Type B pancreatic cell (in vitro differentiated cells): ENCODE measurements around the gene ALMS1. TPM values are rescaled to one million over a fixed set of nuclear protein-coding genes. Genes with fewer than 3 reads are reported as not detected.

Experiments
- DNase-seq: peaks from one replicate; pipeline ENCODE4 v3.0.0; 2021; ENCODE audit warnings: mixed read lengths; ENCODE audit not compliant: unreplicated experiment; ENCODE audit errors: extremely low spot score
- H3K27ac Mint-ChIP-seq: 2 replicates; pipeline ENCODE4 v1.8.0; 2021; ENCODE audit warnings: mild to moderate bottlenecking, mixed read lengths
- H3K27me3 Mint-ChIP-seq: 2 replicates; pipeline ENCODE4 v1.8.0; 2021; ENCODE audit warnings: mixed read lengths
- H3K36me3 Mint-ChIP-seq: 2 replicates; pipeline ENCODE4 v1.8.0; 2021; ENCODE audit warnings: mixed read lengths
- H3K4me1 Mint-ChIP-seq: one replicate; pipeline ENCODE4 v1.8.0; 2021; ENCODE audit warnings: mixed read lengths; ENCODE audit not compliant: unreplicated experiment
- H3K4me3 Mint-ChIP-seq: 2 replicates; pipeline ENCODE4 v1.8.0; 2021; ENCODE audit warnings: mild to moderate bottlenecking, mixed read lengths
- H3K9me3 Mint-ChIP-seq: 2 replicates; pipeline ENCODE4 v1.8.0; 2021; ENCODE audit warnings: mixed read lengths
- total RNA-seq: library from RNA; stranded (reverse); gene quantifications from 2 replicates; pipeline ENCODE4 v1.2.1, GENCODE V29; 2021; ENCODE audit warnings: low replicate concordance
- TF ChIP-seq, protein P1 (sequence below): fragments of 200-600 bp; sonication (generic); conservative IDR thresholded peaks from 2 replicates; pipeline ENCODE4 v1.5.0; 2021; ENCODE audit warnings: antibody characterized with exemption, mild to moderate bottlenecking

Gene ALMS1
- total RNA-seq, 1 donor from 2014 or later, result 30.4 TPM

DNA sequence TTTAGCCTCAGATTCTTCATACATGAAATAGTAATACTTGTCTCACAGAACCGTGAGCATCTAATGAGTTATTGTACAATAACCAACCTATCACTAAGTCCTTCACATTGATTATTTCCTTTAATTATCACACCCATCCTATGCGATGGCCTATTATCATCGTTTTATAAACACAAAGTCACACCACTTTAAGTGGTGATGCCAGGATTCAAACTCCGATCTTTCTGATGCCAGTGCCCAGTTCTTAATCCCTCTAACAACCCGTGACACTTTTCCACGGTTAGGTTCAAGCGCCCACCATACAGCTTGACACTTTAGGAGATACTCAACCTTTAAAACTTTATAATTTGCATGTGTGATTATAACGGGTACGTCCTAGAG is 523 bp upstream of the ALMS1 start:
- TF ChIP-seq, protein P1, sequence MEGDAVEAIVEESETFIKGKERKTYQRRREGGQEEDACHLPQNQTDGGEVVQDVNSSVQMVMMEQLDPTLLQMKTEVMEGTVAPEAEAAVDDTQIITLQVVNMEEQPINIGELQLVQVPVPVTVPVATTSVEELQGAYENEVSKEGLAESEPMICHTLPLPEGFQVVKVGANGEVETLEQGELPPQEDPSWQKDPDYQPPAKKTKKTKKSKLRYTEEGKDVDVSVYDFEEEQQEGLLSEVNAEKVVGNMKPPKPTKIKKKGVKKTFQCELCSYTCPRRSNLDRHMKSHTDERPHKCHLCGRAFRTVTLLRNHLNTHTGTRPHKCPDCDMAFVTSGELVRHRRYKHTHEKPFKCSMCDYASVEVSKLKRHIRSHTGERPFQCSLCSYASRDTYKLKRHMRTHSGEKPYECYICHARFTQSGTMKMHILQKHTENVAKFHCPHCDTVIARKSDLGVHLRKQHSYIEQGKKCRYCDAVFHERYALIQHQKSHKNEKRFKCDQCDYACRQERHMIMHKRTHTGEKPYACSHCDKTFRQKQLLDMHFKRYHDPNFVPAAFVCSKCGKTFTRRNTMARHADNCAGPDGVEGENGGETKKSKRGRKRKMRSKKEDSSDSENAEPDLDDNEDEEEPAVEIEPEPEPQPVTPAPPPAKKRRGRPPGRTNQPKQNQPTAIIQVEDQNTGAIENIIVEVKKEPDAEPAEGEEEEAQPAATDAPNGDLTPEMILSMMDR, result no peak
- no peak for DNase-seq
- peak overlapping the region; percentile 88 for H3K27ac Mint-ChIP-seq
- peaks cover 7% of the 10 kb centered on the region for H3K9me3 Mint-ChIP-seq
- peaks cover 23% of the 10 kb centered on the region for H3K4me1 Mint-ChIP-seq
- H3K27me3 Mint-ChIP-seq, result peaks cover 43% of the 10 kb centered on the region
- peak overlapping the region; percentile 96 for H3K4me3 Mint-ChIP-seq
- H3K36me3 Mint-ChIP-seq, result peaks cover 9% of the 10 kb centered on the region

DNA sequence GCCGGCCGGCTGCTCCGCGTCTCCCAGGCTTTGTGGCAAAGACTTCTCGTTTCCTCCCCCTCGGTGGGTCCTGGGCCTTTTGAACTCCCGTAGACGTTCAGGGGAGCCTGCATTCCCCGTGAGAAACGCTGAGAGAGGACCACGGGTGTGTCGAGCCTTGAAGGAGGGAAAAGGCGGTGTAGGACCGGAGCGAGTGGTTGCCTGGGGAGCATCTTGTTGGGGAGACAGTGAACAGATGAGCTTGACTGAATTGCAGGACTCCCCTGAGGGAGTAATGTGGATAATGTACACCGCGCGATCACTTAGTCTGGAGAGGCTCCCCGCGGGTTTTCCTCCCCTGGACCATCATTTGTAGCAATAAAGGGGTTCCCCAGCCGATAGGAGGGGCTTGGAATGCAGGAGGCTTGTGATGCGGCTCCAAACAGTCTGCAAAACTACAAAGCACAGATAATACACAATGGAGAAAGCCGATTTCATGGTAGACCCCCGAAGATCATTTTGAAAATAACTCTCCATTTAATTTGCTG is 769 bp downstream of the ALMS1 start:
- peaks cover 7% of the 10 kb centered on the region for H3K9me3 Mint-ChIP-seq
- TF ChIP-seq, protein P1, result peak; percentile 6
- H3K36me3 Mint-ChIP-seq, result peaks cover 12% of the 10 kb centered on the region
- peak overlapping the region; percentile 96 for H3K4me3 Mint-ChIP-seq
- no peak for DNase-seq
- H3K27me3 Mint-ChIP-seq, result peaks cover 30% of the 10 kb centered on the region
- peaks cover 23% of the 10 kb centered on the region for H3K4me1 Mint-ChIP-seq
- H3K27ac Mint-ChIP-seq, result peak overlapping the region; percentile 88

DNA sequence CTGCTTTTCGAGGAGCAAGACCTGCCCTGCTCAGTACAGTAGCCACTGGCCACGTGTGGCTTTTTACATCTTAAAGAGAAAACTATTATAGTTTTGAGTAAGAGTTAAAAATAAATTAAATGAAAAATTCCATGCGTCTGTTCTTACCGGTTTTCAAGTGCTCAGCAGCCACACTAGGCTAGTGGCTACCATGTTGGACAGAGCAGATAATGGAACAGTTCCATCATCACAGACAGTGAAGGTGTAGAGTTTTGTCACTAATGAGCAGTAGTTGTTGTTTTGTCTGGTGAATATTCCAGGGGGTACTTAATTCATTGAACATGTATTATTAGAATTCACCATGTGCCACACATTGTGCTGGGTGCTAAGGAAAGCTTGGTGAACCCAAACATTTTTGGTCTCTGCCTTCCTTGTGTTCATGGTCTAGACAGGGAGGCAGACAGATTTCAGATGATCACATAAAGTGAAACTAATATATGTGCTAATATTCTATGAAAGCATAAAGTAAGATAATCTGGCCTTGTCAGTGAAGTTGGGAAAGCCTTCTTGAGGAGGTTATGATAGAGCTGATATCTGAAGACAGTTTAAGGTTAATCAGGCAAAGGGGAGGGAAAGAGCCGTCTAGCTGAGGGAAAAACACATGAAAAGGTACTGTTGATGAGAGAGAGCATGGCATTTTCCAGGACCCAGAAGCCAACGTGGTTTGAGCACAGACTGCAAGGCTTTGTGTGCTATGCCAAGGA is 1.4 kb downstream of the ALMS1 start:
- TF ChIP-seq, protein P1, result no peak
- H3K27ac Mint-ChIP-seq, result peak overlapping the region; percentile 88
- DNase-seq, result no peak

DNA sequence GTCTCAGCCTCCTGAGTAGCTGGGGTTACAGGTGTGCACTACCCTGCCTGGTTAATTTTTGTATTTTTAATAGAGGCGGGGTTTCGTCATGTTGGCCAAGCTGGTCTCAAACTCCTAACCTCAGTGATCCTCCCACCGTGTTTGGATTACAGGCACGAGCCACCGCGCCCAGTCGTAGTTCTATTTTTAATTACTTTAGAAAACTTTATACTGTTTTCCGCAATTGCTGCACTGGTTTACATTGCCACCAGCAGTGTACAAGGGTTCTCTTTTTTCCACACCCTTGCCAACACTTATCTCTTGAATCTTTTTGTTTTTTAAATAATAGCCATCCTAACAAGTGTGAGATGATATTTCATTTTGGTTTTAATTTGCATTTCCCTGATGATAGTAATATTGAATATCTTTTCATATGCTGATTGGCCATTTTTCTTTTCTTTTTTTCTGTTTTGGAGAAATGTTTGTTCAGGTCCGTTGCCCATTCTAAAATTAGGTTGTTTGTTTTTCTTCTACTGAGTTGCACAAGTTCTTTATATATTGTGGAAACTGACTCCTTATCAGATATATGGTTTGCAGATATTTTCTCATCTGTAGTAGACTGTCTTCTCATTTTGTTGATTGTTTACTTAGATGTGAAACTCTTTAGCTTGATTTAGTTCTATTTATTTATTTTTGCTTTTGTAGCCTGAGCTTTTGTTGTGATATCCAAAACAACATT is 16.9 kb downstream of the ALMS1 start:
- H3K27ac Mint-ChIP-seq, result no peak overlapping the region
- peaks cover 37% of the 10 kb centered on the region for H3K36me3 Mint-ChIP-seq
- no peaks in the 10 kb centered on the region for H3K4me1 Mint-ChIP-seq
- peaks cover 15% of the 10 kb centered on the region for H3K9me3 Mint-ChIP-seq
- DNase-seq, result no peak
- TF ChIP-seq, protein P1, result no peak
- no peaks in the 10 kb centered on the region for H3K27me3 Mint-ChIP-seq
- no peak overlapping the region for H3K4me3 Mint-ChIP-seq

More for the DNA sequence above, 1.4 kb downstream of the ALMS1 start:
- Mint-ChIP-seq H3K9me3 (peaks cover 7% of the 10 kb centered on the region), H3K27me3 (peaks cover 24% of the 10 kb centered on the region), H3K4me1 (peaks cover 23% of the 10 kb centered on the region), H3K36me3 (peaks cover 12% of the 10 kb centered on the region), H3K4me3 (peak overlapping the region; percentile 96)

DNA sequence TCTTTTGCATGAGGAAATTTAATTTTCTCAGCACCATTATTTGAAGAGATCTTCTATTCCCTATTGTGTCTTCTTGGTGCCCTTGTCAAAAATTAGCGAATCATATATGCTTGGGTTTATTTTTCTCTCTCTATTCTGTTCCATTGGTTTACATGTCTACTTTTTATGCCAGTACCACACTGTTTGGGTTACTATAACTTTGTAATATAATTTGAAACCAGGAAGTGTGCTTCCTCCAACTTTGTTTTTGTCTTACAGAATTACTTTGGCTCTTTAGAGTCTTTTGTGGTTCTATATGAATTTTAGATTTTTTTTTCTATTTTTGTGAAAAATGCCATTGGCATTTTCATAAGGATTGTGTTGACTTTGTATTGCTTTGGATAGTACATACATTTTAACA is 17.6 kb downstream of the ALMS1 start:
- Mint-ChIP-seq H3K4me3 (no peak overlapping the region), H3K4me1 (no peaks in the 10 kb centered on the region), H3K27ac (no peak overlapping the region), H3K36me3 (peaks cover 33% of the 10 kb centered on the region), H3K9me3 (peaks cover 11% of the 10 kb centered on the region), H3K27me3 (no peaks in the 10 kb centered on the region)
- no peak for DNase-seq
- TF ChIP-seq, protein P1, result no peak
